Right lobe of liver (tissue), 4 donors: ENCODE measurements around the gene GATD1.

Source experiments
- CTCF ChIP-seq, 4 donors: fragments of 200-600 bp in 3 of 4; fragments of 450-650 bp in 1 of 4; IDR thresholded peaks; one replicate each; pipeline versions ENCODE4 v1.5.1 to v1.8.0; 2016 to 2022; ENCODE audit warnings: antibody characterized with exemption in 4 of 4, mild to moderate bottlenecking in 2 of 4
- POLR2A ChIP-seq: fragments of 450-650 bp; IDR thresholded peaks from one replicate; pipeline ENCODE4 v1.6.1; 2017; ENCODE audit warnings: antibody characterized with exemption, mild to moderate bottlenecking
- donor health status: DM: no; HTN: no; CAD: no.
- donor health status: DM: no; HTN: no; CAD: no.
- donor health status: DM: no; HTN: yes; CAD: no.

GRCh38 chr11:788009-788640 lies 10.8 kb upstream of the GATD1 start:
- TF ChIP-seq POLR2A (no peak), CTCF (IDR thresholded peaks at IDR 0.05) (no peak)
